Hematopoietic multipotent progenitor cell treated with erythropoietin and hydrocortisone succinate and interleukin-3 and kit ligand, for 15 days (in vitro differentiated cells): Measurements from ENCODE around the gene CCNB3.

Source experiments
- DNase-seq: peaks from one replicate; pipeline ENCODE4 v3.0.0-alpha.2; 2015; ENCODE audit warnings: low spot score

The CCNB3 gene

GRCh38 chrX:50375481-50376267 is 171.1 kb downstream of the CCNB3 start:
- DNase-seq = no peak

GRCh38 chrX:50381729-50382415 is 177.3 kb downstream of the CCNB3 start:
- DNase-seq = no peak

GRCh38 chrX:50386520-50386919 is 182.0 kb downstream of the CCNB3 start:
- no peak for DNase-seq

- DNase-seq = no peak
Measured at GRCh38 chrX:50393902-50394301, 189.3 kb downstream of the CCNB3 start.
